Measurements from ENCODE around the gene SPATS2.

Gene SPATS2

DNA sequence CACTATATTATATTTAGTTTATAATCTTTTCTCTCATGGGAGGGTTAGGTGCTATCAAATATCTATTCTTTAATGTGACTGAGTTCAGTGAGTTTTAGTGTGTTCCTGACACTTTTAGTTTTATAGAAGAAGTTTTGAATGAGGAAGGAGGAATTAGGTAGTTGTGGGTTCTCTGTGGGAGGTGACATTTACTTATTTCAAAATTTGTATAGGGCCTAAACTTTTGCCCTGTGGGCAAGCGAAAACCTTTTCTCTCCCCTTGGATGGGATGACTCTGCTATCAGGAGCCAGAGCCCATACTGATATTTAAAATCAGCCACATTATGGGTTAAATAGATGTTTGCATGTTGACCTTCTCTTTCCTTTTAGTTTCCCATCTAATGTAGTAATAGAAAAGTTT lies 43.6 kb downstream of the SPATS2 start (continued):
- TF ChIP-seq, protein P1, sequence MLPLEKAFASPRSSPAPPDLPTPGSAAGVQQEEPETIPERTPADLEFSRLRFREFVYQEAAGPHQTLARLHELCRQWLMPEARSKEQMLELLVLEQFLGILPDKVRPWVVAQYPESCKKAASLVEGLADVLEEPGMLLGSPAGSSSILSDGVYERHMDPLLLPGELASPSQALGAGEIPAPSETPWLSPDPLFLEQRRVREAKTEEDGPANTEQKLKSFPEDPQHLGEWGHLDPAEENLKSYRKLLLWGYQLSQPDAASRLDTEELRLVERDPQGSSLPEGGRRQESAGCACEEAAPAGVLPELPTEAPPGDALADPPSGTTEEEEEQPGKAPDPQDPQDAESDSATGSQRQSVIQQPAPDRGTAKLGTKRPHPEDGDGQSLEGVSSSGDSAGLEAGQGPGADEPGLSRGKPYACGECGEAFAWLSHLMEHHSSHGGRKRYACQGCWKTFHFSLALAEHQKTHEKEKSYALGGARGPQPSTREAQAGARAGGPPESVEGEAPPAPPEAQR (tag by site-specific recombination; IDR thresholded peaks at IDR 0.05) = no peak
- TF ChIP-seq ZNF140 (tag by site-specific recombination; IDR thresholded peaks at IDR 0.05) = no peak

DNA sequence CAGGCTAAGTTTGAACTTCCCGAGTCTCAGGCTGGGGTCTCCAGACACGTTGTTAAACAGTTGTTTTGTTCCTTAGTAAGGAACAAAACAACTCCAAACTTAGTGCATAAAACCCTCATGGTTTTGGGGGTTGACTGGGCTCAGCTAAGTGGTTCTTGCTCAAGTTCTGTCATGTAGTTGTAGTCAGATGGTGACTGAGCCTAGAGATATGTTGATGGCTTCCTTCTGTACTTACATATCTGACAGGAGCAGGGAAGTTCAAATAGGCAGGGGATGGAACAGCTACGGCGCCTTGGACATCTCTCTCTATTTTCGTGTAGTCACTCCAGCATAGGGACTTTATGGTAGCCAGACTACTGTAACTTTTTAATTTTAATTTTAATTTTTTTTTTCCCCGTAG lies 45.7 kb downstream of the SPATS2 start:
- Histone ChIP-seq H3K27ac (ENCODE audit: extremely low read depth, low read depth, low read length) (no peak overlapping the region), H3K36me3 (ENCODE audit: control insufficient read depth in 2 of 2, insufficient read depth in 1 of 2, low read length in 2 of 2) (no peaks in the 10 kb centered on the region), H3K9me3 (ENCODE audit: control insufficient read depth, insufficient read depth, low read depth, low read length) (no peaks in the 10 kb centered on the region), H3K4me3 (ENCODE audit: low read depth, low read length) (no peak overlapping the region), H3K4me1 (ENCODE audit: control insufficient read depth, insufficient read depth, low read length) (peaks cover 10% of the 10 kb centered on the region; the same call in 1 of the 2 replicates)
- no peak for TF ChIP-seq KLF10 (tag by site-specific recombination; IDR thresholded peaks at IDR 0.05)
- TF ChIP-seq, protein P2, sequence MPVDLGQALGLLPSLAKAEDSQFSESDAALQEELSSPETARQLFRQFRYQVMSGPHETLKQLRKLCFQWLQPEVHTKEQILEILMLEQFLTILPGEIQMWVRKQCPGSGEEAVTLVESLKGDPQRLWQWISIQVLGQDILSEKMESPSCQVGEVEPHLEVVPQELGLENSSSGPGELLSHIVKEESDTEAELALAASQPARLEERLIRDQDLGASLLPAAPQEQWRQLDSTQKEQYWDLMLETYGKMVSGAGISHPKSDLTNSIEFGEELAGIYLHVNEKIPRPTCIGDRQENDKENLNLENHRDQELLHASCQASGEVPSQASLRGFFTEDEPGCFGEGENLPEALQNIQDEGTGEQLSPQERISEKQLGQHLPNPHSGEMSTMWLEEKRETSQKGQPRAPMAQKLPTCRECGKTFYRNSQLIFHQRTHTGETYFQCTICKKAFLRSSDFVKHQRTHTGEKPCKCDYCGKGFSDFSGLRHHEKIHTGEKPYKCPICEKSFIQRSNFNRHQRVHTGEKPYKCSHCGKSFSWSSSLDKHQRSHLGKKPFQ (tag by site-specific recombination; IDR thresholded peaks at IDR 0.05) = no peak
- TF ChIP-seq ZSCAN16 (tag by site-specific recombination; IDR thresholded peaks at IDR 0.05) = no peak
- TF ChIP-seq ZNF366 (tag by site-specific recombination; conservative IDR thresholded peaks at IDR 0.05) = no peak
- CTCF ChIA-PET = interaction anchor here (0.7 to 2.4 kb wide), 2 partner anchors 55 to 141 kb away, joined by 3 to 7 read pairs; no protein-coding TSS in a partner anchor
- POLR2A ChIA-PET = interaction anchor here (1.8 kb wide), 1 partner anchor 46 kb away, joined by 6 read pairs; the partner anchor contains the start of gene SPATS2

DNA sequence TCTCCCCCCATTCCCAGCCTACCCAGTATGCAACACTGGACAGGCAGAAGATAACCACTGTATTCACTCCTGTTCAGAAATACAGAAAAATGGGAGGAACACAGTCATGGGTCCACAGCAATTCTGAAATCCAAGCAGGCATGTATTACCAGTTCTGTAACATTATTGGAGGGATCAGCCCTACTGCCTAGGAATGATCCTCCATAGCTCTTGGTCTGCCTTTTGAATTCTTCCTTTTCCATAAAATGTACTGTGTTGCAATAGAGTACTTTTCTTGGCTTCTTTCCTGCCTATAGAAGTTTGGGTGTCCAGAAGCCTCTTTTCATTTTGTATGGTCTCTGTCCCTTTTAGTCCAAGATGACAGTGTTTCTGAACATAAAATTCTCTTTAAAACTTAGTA lies 46.5 kb downstream of the SPATS2 start:
- TF ChIP-seq ZNF558 (tag by site-specific recombination; IDR thresholded peaks at IDR 0.05) (no peak), ZNF223 (tag by site-specific recombination; IDR thresholded peaks at IDR 0.05) (no peak), ZNF350 (tag by site-specific recombination; IDR thresholded peaks at IDR 0.05) (no peak), ZBTB20 (tag by site-specific recombination; IDR thresholded peaks at IDR 0.05) (no peak), SCRT1 (tag by site-specific recombination; IDR thresholded peaks at IDR 0.05; ENCODE audit: borderline replicate concordance) (no peak)
- TF ChIP-seq, protein P3, sequence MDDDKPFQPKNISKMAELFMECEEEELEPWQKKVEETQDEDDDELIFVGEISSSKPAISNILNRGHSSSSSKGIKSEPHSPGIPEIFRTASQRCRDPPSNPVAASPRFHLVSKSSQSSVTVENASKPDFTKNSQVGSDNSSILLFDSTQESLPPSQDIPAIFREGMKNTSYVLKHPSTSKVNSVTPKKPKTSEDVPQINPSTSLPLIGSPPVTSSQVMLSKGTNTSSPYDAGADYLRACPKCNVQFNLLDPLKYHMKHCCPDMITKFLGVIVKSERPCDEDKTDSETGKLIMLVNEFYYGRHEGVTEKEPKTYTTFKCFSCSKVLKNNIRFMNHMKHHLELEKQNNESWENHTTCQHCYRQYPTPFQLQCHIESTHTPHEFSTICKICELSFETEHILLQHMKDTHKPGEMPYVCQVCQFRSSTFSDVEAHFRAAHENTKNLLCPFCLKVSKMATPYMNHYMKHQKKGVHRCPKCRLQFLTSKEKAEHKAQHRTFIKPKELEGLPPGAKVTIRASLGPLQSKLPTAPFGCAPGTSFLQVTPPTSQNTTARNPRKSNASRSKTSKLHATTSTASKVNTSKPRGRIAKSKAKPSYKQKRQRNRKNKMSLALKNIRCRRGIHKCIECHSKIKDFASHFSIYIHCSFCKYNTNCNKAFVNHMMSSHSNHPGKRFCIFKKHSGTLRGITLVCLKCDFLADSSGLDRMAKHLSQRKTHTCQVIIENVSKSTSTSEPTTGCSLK (tag by site-specific recombination; IDR thresholded peaks at IDR 0.05) = no peak
- TF ChIP-seq, protein P4, sequence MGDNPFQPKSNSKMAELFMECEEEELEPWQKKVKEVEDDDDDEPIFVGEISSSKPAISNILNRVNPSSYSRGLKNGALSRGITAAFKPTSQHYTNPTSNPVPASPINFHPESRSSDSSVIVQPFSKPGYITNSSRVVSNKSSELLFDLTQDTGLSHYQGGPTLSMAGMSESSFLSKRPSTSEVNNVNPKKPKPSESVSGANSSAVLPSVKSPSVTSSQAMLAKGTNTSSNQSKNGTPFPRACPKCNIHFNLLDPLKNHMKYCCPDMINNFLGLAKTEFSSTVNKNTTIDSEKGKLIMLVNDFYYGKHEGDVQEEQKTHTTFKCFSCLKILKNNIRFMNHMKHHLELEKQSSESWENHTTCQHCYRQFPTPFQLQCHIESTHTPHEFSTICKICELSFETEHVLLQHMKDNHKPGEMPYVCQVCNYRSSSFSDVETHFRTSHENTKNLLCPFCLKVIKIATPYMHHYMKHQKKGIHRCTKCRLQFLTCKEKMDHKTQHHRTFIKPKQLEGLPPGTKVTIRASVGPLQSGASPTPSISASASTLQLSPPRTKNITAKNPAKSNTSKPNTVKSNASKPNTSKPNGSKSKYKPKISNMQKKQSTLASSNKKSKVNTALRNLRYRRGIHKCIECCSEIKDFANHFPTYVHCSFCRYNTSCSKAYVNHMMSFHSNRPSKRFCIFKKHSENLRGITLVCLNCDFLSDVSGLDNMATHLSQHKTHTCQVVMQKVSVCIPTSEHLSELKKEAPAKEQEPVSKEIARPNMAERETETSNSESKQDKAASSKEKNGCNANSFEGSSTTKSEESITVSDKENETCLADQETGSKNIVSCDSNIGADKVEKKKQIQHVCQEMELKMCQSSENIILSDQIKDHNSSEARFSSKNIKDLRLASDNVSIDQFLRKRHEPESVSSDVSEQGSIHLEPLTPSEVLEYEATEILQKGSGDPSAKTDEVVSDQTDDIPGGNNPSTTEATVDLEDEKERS (tag by site-specific recombination; IDR thresholded peaks at IDR 0.05) = no peak
- POLR2A ChIA-PET = interaction anchor here (1.8 kb wide), 1 partner anchor 47 kb away, joined by 6 read pairs; the partner anchor contains the start of gene SPATS2
- Histone ChIP-seq H3K36me3 (ENCODE audit: control insufficient read depth in 2 of 2, insufficient read depth in 1 of 2, low read length in 2 of 2) (no peaks in the 10 kb centered on the region), H3K27ac (ENCODE audit: extremely low read depth, low read depth, low read length) (no peak overlapping the region), H3K4me1 (ENCODE audit: control insufficient read depth, insufficient read depth, low read length) (peaks cover 10% of the 10 kb centered on the region; the same call in 1 of the 2 replicates), H3K4me3 (ENCODE audit: low read depth, low read length) (no peak overlapping the region), H3K9me3 (ENCODE audit: control insufficient read depth, insufficient read depth, low read depth, low read length) (no peaks in the 10 kb centered on the region)
- CTCF ChIA-PET = interaction anchor here (0.6 to 2.4 kb wide), 3 partner anchors 56 to 1363 kb away, joined by 3 to 7 read pairs (median 5); no protein-coding TSS in a partner anchor
